NOMO-1 (cell line): ENCODE results near the gene ARID2.
A peak's percentile ranks its signal among the peaks of the same experiment; 100 is the strongest.

ENCODE experiments used
- DNase-seq, 2 experiments: peaks; one replicate each; lab custom pipeline; 2025; ENCODE audit not compliant: unreplicated experiment in 2 of 2; lab: John Stamatoyannopoulos, UW

The ARID2 gene

GRCh38 chr12:45762185-45763110 lies 32.9 kb downstream of the ARID2 start:
- DNase-seq = peak in 1 of 2 experiments; percentile 44

GRCh38 chr12:45763381-45763780 lies 33.9 kb downstream of the ARID2 start:
- DNase-seq = no peak

- no peak for DNase-seq
These were observed 38.7 kb downstream of the ARID2 start for GRCh38 chr12:45768194-45768593.

GRCh38 chr12:45773747-45774146 lies 44.2 kb downstream of the ARID2 start:
- no peak for DNase-seq

GRCh38 chr12:45774508-45775162 lies 45.1 kb downstream of the ARID2 start:
- DNase-seq = peak in 1 of 2 experiments; percentile 64

GRCh38 chr12:45775465-45775864 lies 46.0 kb downstream of the ARID2 start:
- no peak for DNase-seq

- no peak for DNase-seq
These were observed 46.5 kb downstream of the ARID2 start for GRCh38 chr12:45775964-45776363.

GRCh38 chr12:45779936-45780335 lies 50.4 kb downstream of the ARID2 start:
- no peak for DNase-seq

GRCh38 chr12:45781080-45781479 lies 51.6 kb downstream of the ARID2 start:
- no peak for DNase-seq

- DNase-seq = no peak
These were observed 55.8 kb downstream of the ARID2 start for GRCh38 chr12:45785315-45785714.

- peak; percentile 22 to 56 for DNase-seq
These were observed 59.5 kb downstream of the ARID2 start for GRCh38 chr12:45789025-45789424.

GRCh38 chr12:45794422-45794821 lies 64.9 kb downstream of the ARID2 start:
- no peak for DNase-seq

GRCh38 chr12:45801625-45802024 lies 72.1 kb downstream of the ARID2 start:
- DNase-seq = no peak

- DNase-seq = no peak
These were observed 73.6 kb downstream of the ARID2 start for GRCh38 chr12:45803111-45803510.

GRCh38 chr12:45816652-45817051 lies 87.1 kb downstream of the ARID2 start:
- DNase-seq = no peak

- peak; percentile 43 to 84 for DNase-seq
These were observed 98.5 kb downstream of the ARID2 start for GRCh38 chr12:45827974-45828373.

GRCh38 chr12:45828402-45828801 lies 98.9 kb downstream of the ARID2 start:
- DNase-seq = peak in 1 of 2 experiments; percentile 73

- no peak for DNase-seq
These were observed 102.1 kb downstream of the ARID2 start for GRCh38 chr12:45831590-45831989.

- DNase-seq = no peak
These were observed 103.9 kb downstream of the ARID2 start for GRCh38 chr12:45833401-45833800.

GRCh38 chr12:45834809-45835208 lies 105.3 kb downstream of the ARID2 start:
- no peak for DNase-seq

- DNase-seq = no peak
These were observed 110.4 kb downstream of the ARID2 start for GRCh38 chr12:45839917-45840316.

- DNase-seq = no peak
These were observed 119.8 kb downstream of the ARID2 start for GRCh38 chr12:45849289-45849688.
